SK-N-SH (cell line): ENCODE results near the gene RPL10. TPM values are rescaled to one million over a fixed set of nuclear protein-coding genes. Genes with fewer than 3 reads are reported as not detected.

Experiments
- CTCF ChIA-PET: fragments of 300-600, 350-600 bp; formaldehyde crosslinking; extraction: SDS; loops from one replicate; lab custom pipeline; 2021; lab: Yijun Ruan, JAX
- POLR2A ChIA-PET: fragments of 350-600 bp; sonication (Branson Sonifier 250); formaldehyde crosslinking; extraction: SDS; loops from one replicate; lab custom pipeline; 2020; ENCODE audit warnings: antibody characterized with exemption, inconsistent platforms; lab: Yijun Ruan, JAX
- DNase-seq: peaks from one replicate; pipeline ENCODE4 v3.0.0; 2012
- H2AFZ ChIP-seq: fragments of 200-600 bp; sonication (generic); 2 replicates; pipeline ENCODE4 v1.8.1; 2016; ENCODE audit warnings: antibody characterized with exemption, mild to moderate bottlenecking, low read depth
- H3F3A ChIP-seq: fragments of 200-600 bp; sonication (generic); replicated peaks from 2 replicates; pipeline ENCODE3; 2016; ENCODE audit warnings: antibody characterized with exemption, mild to moderate bottlenecking; ENCODE audit not compliant: insufficient read depth
- H3K27ac ChIP-seq, 2 experiments: fragments of 200-500 bp in 1 of 2; fragments of 200-600 bp in 1 of 2; sonication (Bioruptor generic) in 1 of 2; sonication (generic), shearing (Covaris generic) in 1 of 2; 2 replicates each; pipeline versions ENCODE4 v1.5.1 to v1.6.1; 2014 to 2016; ENCODE audit warnings: low read depth in 2 of 2, inconsistent platforms in 1 of 2, low read length in 1 of 2, mild to moderate bottlenecking in 1 of 2, mixed read lengths in 1 of 2
- H3K27me3 ChIP-seq: fragments of 200-600 bp; sonication (generic), shearing (Covaris generic); 2 replicates; pipeline ENCODE4 v1.6.1; 2016; ENCODE audit warnings: mixed run types; ENCODE audit not compliant: insufficient read depth
- H3K36me3 ChIP-seq, 2 experiments: fragments of 200-500 bp in 1 of 2; fragments of 200-600 bp in 1 of 2; sonication (Bioruptor generic) in 1 of 2; sonication (generic) in 1 of 2; replicated peaks in 1 of 2; 2 replicates each; pipeline versions ENCODE3 to v1.5.1; 2014 to 2016; ENCODE audit warnings: low read length in 1 of 2, mild to moderate bottlenecking in 1 of 2; ENCODE audit not compliant: insufficient read depth in 2 of 2, control insufficient read depth in 1 of 2
- H3K4me1 ChIP-seq, 2 experiments: fragments of 200-500 bp in 1 of 2; fragments of 200-600 bp in 1 of 2; sonication (Bioruptor generic) in 1 of 2; sonication (generic), shearing (Covaris generic) in 1 of 2; 2 replicates each; pipeline versions ENCODE4 v1.5.1 to v1.6.1; 2014 to 2016; ENCODE audit warnings: low read depth in 1 of 2, low read length in 1 of 2, mixed run types in 1 of 2; ENCODE audit not compliant: insufficient read depth in 2 of 2, control insufficient read depth in 1 of 2
- H3K4me2 ChIP-seq: fragments of 200-600 bp; sonication (generic), shearing (Covaris generic); 2 replicates; pipeline ENCODE4 v1.6.1; 2017; ENCODE audit warnings: mixed run types
- H3K4me3 ChIP-seq, 2 experiments: fragments of 200-500 bp in 1 of 2; fragments of 200-600 bp in 1 of 2; sonication (Bioruptor generic) in 1 of 2; sonication (generic), shearing (Covaris generic) in 1 of 2; 2 replicates each; pipeline versions ENCODE4 v1.5.1 to v1.8.1; 2014 to 2016; ENCODE audit warnings: low read depth in 2 of 2, inconsistent platforms in 1 of 2, low read length in 1 of 2, mild to moderate bottlenecking in 1 of 2, mixed read lengths in 1 of 2, moderate library complexity in 1 of 2
- H3K79me2 ChIP-seq: fragments of 200-600 bp; sonication (generic); 2 replicates; pipeline ENCODE4 v1.8.1; 2017; ENCODE audit warnings: mild to moderate bottlenecking; ENCODE audit not compliant: insufficient read depth
- H3K9ac ChIP-seq: fragments of 200-600 bp; sonication (generic); 2 replicates; pipeline ENCODE4 v1.6.1; 2017; ENCODE audit warnings: mixed run types
- H3K9me2 ChIP-seq: fragments of 200-600 bp; sonication (generic); 2 replicates; pipeline ENCODE4 v1.6.1; 2017; ENCODE audit warnings: mixed run types
- H3K9me3 ChIP-seq: fragments of 200-600 bp; sonication (generic); 2 replicates; pipeline ENCODE4 v1.6.1; 2017; ENCODE audit warnings: mixed run types, mild to moderate bottlenecking, moderate library complexity
- H4K20me1 ChIP-seq: fragments of 200-600 bp; sonication (generic); 2 replicates; pipeline ENCODE4 v1.6.1; 2017; ENCODE audit warnings: mild to moderate bottlenecking, mixed run types; ENCODE audit not compliant: insufficient read depth
- NFIC ChIP-seq: IDR thresholded peaks from 2 replicates; pipeline ENCODE4 v1.4.0; 2012; ENCODE audit warnings: borderline replicate concordance
- POLR2AphosphoS5 ChIP-seq: IDR thresholded peaks from 2 replicates; pipeline ENCODE4 v1.6.1; 2012; ENCODE audit warnings: low read depth, low read length
- RAD21 ChIP-seq: IDR thresholded peaks from 2 replicates; pipeline ENCODE4 v1.6.1; 2012; ENCODE audit warnings: mild to moderate bottlenecking, low read length
- RFX5 ChIP-seq: IDR thresholded peaks from 2 replicates; pipeline ENCODE4 v1.6.1; 2012; ENCODE audit warnings: mild to moderate bottlenecking, improper control_type of control experiment, low read length
- SIN3A ChIP-seq: IDR thresholded peaks from 2 replicates; pipeline ENCODE4 v1.6.1; 2012; ENCODE audit warnings: low read depth, mild to moderate bottlenecking, low read length, moderate library complexity, borderline replicate concordance
- TAF1 ChIP-seq: IDR thresholded peaks from 2 replicates; pipeline ENCODE4 v1.6.1; 2012; ENCODE audit warnings: low read depth, mild to moderate bottlenecking, low read length, moderate library complexity, borderline replicate concordance
- TCF12 ChIP-seq: IDR thresholded peaks from 2 replicates; pipeline ENCODE4 v1.4.0; 2012
- WGBS: methylation state at CpG from one replicate; pipeline ENCODE4 v1.1.6; 2017; ENCODE audit warnings: low lambda C conversion rate; 5-methylcytosine and 5-hydroxymethylcytosine counted together
- polyA plus RNA-seq, 3 experiments: library from polyadenylated mRNA; depleted of rRNA; stranded (reverse); fragments of >200 nt; gene quantifications; 2 replicates each; pipeline ENCODE4 v1.2.3, GENCODE V29; 2012
- TF ChIP-seq, protein P1 (sequence below): IDR thresholded peaks from 2 replicates; pipeline ENCODE4 v1.4.0; 2012; ENCODE audit warnings: low read depth, borderline replicate concordance
- TF ChIP-seq, protein P2 (sequence below): fragments of 200-600 bp; sonication (generic); IDR thresholded peaks from 2 replicates; pipeline ENCODE4 v1.6.1; 2017; ENCODE audit warnings: antibody characterized with exemption, mild to moderate bottlenecking, moderate library complexity

RPL10 gene
- polyA plus RNA-seq, 1 of the 3 experiments (the other 2 are of a cell fraction): 4,562 TPM

DNA sequence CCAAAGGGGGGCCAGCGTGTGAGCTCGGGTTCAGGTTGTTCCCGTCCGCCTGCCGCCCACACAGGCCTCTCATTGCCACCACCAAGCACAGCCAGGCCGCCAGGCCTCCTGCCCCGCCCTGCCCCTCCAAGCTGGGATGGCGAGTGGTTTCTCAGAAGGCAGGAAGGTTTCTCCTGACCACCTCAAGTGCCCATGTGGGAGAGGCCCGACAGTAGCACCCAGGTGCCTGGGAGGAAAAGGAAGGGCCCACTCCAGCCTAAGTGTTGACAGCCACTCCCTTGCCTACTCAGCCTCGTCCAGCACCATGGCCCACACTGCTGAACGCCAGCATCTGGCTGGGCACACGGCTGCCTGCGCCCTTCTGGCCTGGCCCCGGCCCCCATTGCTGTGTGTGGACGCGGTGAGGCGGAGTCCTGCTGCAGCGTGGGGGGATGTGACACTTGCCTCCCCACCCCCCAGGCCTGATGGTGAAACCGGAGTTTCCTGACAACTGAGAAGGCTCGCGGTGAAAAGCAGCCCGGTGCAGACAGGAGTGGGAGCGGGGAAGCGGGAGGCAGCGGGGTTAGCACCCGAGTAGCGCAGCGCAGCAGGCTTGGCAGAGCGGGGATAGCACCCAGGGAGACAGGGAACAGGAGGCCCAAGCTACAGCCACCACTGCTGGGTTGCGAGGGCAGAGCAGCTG is 42.9 kb upstream of the RPL10 start (continued):
- TF ChIP-seq, protein P1, sequence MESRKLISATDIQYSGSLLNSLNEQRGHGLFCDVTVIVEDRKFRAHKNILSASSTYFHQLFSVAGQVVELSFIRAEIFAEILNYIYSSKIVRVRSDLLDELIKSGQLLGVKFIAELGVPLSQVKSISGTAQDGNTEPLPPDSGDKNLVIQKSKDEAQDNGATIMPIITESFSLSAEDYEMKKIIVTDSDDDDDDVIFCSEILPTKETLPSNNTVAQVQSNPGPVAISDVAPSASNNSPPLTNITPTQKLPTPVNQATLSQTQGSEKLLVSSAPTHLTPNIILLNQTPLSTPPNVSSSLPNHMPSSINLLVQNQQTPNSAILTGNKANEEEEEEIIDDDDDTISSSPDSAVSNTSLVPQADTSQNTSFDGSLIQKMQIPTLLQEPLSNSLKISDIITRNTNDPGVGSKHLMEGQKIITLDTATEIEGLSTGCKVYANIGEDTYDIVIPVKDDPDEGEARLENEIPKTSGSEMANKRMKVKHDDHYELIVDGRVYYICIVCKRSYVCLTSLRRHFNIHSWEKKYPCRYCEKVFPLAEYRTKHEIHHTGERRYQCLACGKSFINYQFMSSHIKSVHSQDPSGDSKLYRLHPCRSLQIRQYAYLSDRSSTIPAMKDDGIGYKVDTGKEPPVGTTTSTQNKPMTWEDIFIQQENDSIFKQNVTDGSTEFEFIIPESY: no peak

DNA sequence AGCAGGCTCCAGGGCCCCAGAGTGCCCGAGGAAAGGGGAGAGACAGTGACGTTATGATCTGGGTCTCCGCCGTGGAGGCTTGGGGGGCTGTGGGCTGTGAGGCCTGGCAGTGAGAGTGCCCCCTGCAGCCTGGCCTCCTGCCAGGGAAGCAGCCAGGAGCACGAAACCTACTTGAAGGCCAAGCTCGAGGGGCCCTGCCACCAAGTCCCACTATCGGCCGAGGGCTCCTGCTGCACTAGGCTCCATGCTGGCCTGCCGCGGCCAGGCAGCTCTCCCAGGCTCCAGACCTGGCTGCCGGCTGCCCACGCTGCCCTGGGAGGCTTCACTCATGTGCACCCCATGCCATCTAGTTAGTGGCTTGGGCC is 42.4 kb upstream of the RPL10 start:
- Histone ChIP-seq H3K27me3 (no peaks in the 10 kb centered on the region), H4K20me1 (peaks cover 100% of the 10 kb centered on the region), H3K27ac (no peak overlapping the region), H3K9ac (no peak overlapping the region), H3K9me3 (no peaks in the 10 kb centered on the region), H3K4me1 (no peaks in the 10 kb centered on the region), H3K9me2 (no peaks in the 10 kb centered on the region), H3K79me2 (peaks cover 42% of the 10 kb centered on the region)
- WGBS: no CpG with 5 or more reads among the region's 12 CpGs
- TF ChIP-seq TCF12 (no peak), NFIC (peak; percentile 12; the same call in 1 of the 2 replicates)
- TF ChIP-seq, protein P2, sequence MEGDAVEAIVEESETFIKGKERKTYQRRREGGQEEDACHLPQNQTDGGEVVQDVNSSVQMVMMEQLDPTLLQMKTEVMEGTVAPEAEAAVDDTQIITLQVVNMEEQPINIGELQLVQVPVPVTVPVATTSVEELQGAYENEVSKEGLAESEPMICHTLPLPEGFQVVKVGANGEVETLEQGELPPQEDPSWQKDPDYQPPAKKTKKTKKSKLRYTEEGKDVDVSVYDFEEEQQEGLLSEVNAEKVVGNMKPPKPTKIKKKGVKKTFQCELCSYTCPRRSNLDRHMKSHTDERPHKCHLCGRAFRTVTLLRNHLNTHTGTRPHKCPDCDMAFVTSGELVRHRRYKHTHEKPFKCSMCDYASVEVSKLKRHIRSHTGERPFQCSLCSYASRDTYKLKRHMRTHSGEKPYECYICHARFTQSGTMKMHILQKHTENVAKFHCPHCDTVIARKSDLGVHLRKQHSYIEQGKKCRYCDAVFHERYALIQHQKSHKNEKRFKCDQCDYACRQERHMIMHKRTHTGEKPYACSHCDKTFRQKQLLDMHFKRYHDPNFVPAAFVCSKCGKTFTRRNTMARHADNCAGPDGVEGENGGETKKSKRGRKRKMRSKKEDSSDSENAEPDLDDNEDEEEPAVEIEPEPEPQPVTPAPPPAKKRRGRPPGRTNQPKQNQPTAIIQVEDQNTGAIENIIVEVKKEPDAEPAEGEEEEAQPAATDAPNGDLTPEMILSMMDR: 0 out of 2 replicates have a peak, but pooled peaks have one; percentile 16
- TF ChIP-seq, all 33 proteins: peak for 2
- Histone ChIP-seq H3K4me3 (no peak overlapping the region), H3K4me2 (no peak overlapping the region), H3F3A (peaks cover 53% of the 10 kb centered on the region), H2AFZ (no peak overlapping the region), H3K36me3 (peaks cover 6 to 77% of the 10 kb centered on the region in 2 experiments)
- CTCF ChIA-PET: no interaction called here
- POLR2A ChIA-PET: no interaction called here
- DNase-seq: no peak

DNA sequence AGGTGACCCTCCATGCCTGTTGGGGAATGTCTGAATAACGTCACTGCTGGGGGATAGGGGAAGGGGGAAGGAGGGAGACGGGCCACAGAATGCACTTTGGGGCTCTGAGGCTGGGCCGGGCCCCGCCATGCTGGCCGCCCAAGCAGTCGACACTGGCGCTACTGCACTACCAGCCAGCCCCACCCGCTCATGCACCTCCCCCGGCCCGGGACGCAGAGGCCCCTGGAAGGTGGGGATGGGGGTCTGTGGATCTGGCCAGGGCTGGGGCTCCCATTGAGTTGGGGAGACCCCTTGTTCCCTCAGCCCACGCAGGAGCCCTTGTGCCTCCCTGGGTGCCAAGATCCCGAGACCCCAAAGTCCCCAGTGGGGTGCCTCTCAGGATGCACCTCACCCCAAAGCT is 41.6 kb upstream of the RPL10 start:
- H3F3A ChIP-seq: peaks cover 49% of the 10 kb centered on the region
- WGBS: 60% methylated on average over 1 of the region's 13 CpGs
- no peaks in the 10 kb centered on the region for H3K27me3 ChIP-seq
- H3K27ac ChIP-seq: no peak overlapping the region
- no peaks in the 10 kb centered on the region for H3K9me3 ChIP-seq
- DNase-seq: no peak
- peaks cover 98% of the 10 kb centered on the region for H4K20me1 ChIP-seq
- TF ChIP-seq TAF1 (no peak), RFX5 (no peak), POLR2AphosphoS5 (no peak), RAD21 (no peak), SIN3A (no peak)
- TF ChIP-seq, all 33 proteins: peak for 0
- ChIA-PET POLR2A (interaction anchor here (1.9 kb wide), 1 partner anchor 14 kb away, joined by 4 read pairs; no protein-coding TSS in a partner anchor), CTCF (no interaction called here)
- H3K4me3 ChIP-seq: no peak overlapping the region
- H2AFZ ChIP-seq: no peak overlapping the region
- H3K79me2 ChIP-seq: peaks cover 49% of the 10 kb centered on the region
- H3K4me2 ChIP-seq: no peak overlapping the region
- H3K36me3 ChIP-seq: peaks cover under 1 to 76% of the 10 kb centered on the region in 2 experiments
- H3K4me1 ChIP-seq: no peaks in the 10 kb centered on the region
- no peaks in the 10 kb centered on the region for H3K9me2 ChIP-seq
- H3K9ac ChIP-seq: no peak overlapping the region
